ENCODE measurements around the gene MLLT3. TPM values are rescaled to one million over a fixed set of nuclear protein-coding genes. Genes with fewer than 3 reads are reported as not detected.

The MLLT3 gene
- total and polyA plus RNA-seq, 3 donors from 2014 or later = 5.2 to 11.0 (median 7.6) TPM

DNA sequence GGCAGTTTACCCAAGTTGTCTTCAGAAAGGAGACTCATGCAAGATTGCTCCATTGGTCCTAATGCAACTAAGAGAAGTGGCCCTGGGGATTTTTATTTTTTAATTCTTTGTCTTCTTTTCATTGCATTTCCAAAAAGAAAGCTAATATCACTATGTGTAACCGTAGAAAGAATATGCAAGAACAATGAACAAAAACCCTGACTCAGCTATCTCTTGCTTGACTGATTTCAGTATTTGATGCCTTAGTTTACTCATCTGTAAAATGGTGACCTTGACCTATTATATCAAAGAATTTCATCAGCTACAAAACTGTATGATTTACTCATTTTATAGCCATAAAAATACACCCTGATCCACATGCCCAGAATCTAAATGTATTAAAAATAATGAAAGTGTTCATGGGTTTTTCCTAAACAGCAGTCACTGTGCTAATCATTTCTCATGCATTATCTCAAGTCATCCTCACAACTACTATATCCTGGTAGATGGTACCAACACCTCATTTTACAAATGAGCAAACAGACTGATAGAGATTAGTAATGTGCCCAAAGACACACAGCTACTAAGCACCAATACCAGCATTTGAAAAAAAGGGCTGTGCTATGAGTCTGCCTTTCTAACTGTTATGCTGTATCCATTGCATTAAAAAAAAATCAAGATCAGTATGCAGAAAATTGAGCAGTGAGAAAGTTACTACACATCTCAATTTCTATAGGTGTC is 185.7 kb downstream of the MLLT3 start:
- TF ChIP-seq, protein P1, sequence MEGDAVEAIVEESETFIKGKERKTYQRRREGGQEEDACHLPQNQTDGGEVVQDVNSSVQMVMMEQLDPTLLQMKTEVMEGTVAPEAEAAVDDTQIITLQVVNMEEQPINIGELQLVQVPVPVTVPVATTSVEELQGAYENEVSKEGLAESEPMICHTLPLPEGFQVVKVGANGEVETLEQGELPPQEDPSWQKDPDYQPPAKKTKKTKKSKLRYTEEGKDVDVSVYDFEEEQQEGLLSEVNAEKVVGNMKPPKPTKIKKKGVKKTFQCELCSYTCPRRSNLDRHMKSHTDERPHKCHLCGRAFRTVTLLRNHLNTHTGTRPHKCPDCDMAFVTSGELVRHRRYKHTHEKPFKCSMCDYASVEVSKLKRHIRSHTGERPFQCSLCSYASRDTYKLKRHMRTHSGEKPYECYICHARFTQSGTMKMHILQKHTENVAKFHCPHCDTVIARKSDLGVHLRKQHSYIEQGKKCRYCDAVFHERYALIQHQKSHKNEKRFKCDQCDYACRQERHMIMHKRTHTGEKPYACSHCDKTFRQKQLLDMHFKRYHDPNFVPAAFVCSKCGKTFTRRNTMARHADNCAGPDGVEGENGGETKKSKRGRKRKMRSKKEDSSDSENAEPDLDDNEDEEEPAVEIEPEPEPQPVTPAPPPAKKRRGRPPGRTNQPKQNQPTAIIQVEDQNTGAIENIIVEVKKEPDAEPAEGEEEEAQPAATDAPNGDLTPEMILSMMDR (IDR thresholded peaks at IDR 0.05) = no peak
- no peak for TF ChIP-seq POLR2A (IDR thresholded peaks at IDR 0.05)
- H3K36me3 ChIP-seq (ENCODE audit: low read depth, missing control alignments) = no peaks in the 10 kb centered on the region
- H3K4me1 ChIP-seq = no peaks in the 10 kb centered on the region
- no peak overlapping the region for H3K27ac ChIP-seq
- WGBS, 2 donors = 86 to 88% methylated on average over 1 of the region's 1 CpG
- no peaks in the 10 kb centered on the region for H3K27me3 ChIP-seq
- no peak overlapping the region for H3K4me3 ChIP-seq
- DNase-seq = no peak
- H3K9me3 ChIP-seq = no peaks in the 10 kb centered on the region
- intact Hi-C loops (cut with DNase I; ENCODE audit: low total_unique reads) = no loop called here

DNA sequence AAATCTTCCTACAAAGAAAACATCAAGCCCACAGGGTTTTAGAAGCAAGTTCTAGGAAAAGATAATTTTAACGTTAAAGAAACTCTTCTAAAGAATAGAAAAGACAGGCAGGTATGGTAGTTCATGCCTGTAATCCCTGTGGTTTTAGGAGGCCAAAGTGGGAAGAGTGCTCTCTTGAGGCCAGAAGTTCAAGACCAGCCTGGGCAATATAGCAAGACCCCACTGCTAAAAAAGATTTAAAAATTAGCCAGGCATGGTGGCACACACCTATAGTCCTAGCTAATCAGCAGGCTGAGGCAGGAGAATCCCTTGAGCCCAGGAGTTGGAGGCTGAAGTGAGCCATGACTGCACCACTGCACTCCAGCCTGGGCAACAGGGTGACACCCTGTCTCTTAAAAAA is 193.3 kb downstream of the MLLT3 start:
- TF ChIP-seq POLR2A (IDR thresholded peaks at IDR 0.05) = no peak
- TF ChIP-seq, protein P1 (IDR thresholded peaks at IDR 0.05) = no peak
- Histone ChIP-seq H3K27me3 (no peaks in the 10 kb centered on the region), H3K4me1 (no peaks in the 10 kb centered on the region), H3K9me3 (no peaks in the 10 kb centered on the region), H3K27ac (no peak overlapping the region), H3K36me3 (ENCODE audit: low read depth, missing control alignments) (no peaks in the 10 kb centered on the region), H3K4me3 (no peak overlapping the region)
- intact Hi-C loops (cut with DNase I; ENCODE audit: low total_unique reads) = no loop called here
- DNase-seq = no peak
- WGBS, 2 donors = 80 to 93% methylated on average over 1 of the region's 1 CpG

DNA sequence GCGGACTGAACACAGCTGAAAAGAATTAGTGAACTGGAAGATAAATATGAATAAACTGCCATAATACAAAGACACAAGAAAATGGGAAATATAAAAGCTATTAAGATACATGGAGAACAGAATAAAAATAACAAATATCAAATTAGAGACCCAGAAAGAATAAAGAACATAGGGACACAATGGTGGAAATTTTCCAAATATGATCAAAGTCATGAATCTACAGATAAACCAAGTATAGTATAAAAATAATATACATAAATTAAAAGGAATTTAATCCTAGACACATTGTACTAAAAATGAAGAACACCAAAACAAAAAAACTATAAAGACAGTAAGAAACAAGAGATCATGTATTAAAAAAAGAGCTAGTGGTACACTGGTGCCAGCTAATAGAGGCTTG is 194.9 kb downstream of the MLLT3 start:
- intact Hi-C loops (cut with DNase I; ENCODE audit: low total_unique reads) = no loop called here

DNA sequence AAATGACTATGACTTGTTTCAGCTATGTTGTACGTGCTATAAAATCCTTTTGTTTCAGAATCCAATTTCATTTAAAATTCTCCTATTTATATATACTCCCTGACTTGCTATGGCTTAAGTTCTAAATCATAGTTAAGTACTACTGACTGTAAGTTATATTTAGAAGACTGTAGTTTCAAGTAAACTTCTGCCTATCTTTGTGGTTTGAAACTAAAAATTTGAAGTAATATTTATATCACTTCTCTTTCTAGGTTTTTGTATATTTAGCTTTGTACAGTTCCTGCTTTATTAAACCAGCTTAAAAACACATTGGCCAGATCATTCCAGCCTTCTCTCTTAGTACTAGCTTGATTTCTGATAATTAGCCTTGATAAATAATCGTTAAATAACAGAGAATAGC is 196.3 kb downstream of the MLLT3 start:
- no peak for DNase-seq
- no peak for TF ChIP-seq POLR2A (IDR thresholded peaks at IDR 0.05)
- TF ChIP-seq, protein P1 (IDR thresholded peaks at IDR 0.05) = no peak
- Histone ChIP-seq H3K9me3 (no peaks in the 10 kb centered on the region), H3K36me3 (ENCODE audit: low read depth, missing control alignments) (no peaks in the 10 kb centered on the region), H3K27me3 (no peaks in the 10 kb centered on the region), H3K27ac (no peak overlapping the region), H3K4me3 (no peak overlapping the region), H3K4me1 (no peaks in the 10 kb centered on the region)
- intact Hi-C loops (cut with DNase I; ENCODE audit: low total_unique reads) = no loop called here
- WGBS, 2 donors = 94 to 95% methylated on average over 2 of the region's 2 CpGs

More for the DNA sequence above, 194.9 kb downstream of the MLLT3 start:
- TF ChIP-seq POLR2A (IDR thresholded peaks at IDR 0.05) = no peak
- Histone ChIP-seq H3K36me3 (ENCODE audit: low read depth, missing control alignments) (no peaks in the 10 kb centered on the region), H3K4me3 (no peak overlapping the region), H3K27ac (no peak overlapping the region), H3K9me3 (no peaks in the 10 kb centered on the region), H3K27me3 (no peaks in the 10 kb centered on the region), H3K4me1 (no peaks in the 10 kb centered on the region)
- whole genome bisulfite sequencing, 2 donors = 78 to 98% methylated on average over 1 of the region's 1 CpG
- no peak for DNase-seq

DNA sequence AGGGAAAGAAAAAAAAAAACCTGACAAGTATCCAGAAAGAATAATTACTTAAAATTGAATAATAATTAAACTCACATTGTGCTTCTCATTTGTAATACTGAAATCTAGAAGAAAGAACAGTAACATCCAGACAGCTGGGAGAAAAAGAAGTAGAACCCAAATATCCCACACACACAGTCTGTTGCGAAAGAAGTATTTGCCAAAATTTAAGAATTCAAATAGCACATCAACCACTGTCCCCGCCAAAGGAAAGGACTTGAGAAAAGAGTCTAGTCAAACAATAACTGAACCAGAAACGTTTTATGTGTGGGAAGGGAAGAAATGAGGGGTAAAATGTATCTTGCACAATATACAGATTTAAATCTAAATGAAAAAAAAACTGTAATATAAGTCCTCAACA is 202.8 kb downstream of the MLLT3 start:
- Histone ChIP-seq H3K27ac (no peak overlapping the region), H3K36me3 (ENCODE audit: low read depth, missing control alignments) (no peaks in the 10 kb centered on the region), H3K27me3 (no peaks in the 10 kb centered on the region), H3K4me3 (no peak overlapping the region), H3K4me1 (no peaks in the 10 kb centered on the region), H3K9me3 (no peaks in the 10 kb centered on the region)
- intact Hi-C loops (cut with DNase I; ENCODE audit: low total_unique reads) = no loop called here
- TF ChIP-seq, protein P1 (IDR thresholded peaks at IDR 0.05) = no peak
- no peak for TF ChIP-seq POLR2A (IDR thresholded peaks at IDR 0.05)
- DNase-seq = no peak
- 51 to 56% methylated on average over 3 of the region's 3 CpGs for WGBS, 2 donors

Data from testis (tissue), 3 donors.